Measurements from ENCODE around the gene CIC.

- TF ChIP-seq EHMT2 (IDR thresholded peaks at IDR 0.05) = no peak
- no peak for TF ChIP-seq NFIC (IDR thresholded peaks at IDR 0.05)
- TF ChIP-seq HIVEP1 (CRISPR knock-in tag; IDR thresholded peaks at IDR 0.05) = no peak
- no peak for TF ChIP-seq JUNB (CRISPR knock-in tag; conservative IDR thresholded peaks at IDR 0.05)
- TF ChIP-seq, protein P1, sequence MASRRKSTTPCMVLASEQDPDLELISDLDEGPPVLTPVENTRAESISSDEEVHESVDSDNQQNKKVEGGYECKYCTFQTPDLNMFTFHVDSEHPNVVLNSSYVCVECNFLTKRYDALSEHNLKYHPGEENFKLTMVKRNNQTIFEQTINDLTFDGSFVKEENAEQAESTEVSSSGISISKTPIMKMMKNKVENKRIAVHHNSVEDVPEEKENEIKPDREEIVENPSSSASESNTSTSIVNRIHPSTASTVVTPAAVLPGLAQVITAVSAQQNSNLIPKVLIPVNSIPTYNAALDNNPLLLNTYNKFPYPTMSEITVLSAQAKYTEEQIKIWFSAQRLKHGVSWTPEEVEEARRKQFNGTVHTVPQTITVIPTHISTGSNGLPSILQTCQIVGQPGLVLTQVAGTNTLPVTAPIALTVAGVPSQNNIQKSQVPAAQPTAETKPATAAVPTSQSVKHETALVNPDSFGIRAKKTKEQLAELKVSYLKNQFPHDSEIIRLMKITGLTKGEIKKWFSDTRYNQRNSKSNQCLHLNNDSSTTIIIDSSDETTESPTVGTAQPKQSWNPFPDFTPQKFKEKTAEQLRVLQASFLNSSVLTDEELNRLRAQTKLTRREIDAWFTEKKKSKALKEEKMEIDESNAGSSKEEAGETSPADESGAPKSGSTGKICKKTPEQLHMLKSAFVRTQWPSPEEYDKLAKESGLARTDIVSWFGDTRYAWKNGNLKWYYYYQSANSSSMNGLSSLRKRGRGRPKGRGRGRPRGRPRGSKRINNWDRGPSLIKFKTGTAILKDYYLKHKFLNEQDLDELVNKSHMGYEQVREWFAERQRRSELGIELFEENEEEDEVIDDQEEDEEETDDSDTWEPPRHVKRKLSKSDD (conservative IDR thresholded peaks at IDR 0.05; ENCODE audit: low read length) = no peak
- no peak for TF ChIP-seq MAX (CRISPR knock-in tag; IDR thresholded peaks at IDR 0.05)
- TF ChIP-seq, protein P2, sequence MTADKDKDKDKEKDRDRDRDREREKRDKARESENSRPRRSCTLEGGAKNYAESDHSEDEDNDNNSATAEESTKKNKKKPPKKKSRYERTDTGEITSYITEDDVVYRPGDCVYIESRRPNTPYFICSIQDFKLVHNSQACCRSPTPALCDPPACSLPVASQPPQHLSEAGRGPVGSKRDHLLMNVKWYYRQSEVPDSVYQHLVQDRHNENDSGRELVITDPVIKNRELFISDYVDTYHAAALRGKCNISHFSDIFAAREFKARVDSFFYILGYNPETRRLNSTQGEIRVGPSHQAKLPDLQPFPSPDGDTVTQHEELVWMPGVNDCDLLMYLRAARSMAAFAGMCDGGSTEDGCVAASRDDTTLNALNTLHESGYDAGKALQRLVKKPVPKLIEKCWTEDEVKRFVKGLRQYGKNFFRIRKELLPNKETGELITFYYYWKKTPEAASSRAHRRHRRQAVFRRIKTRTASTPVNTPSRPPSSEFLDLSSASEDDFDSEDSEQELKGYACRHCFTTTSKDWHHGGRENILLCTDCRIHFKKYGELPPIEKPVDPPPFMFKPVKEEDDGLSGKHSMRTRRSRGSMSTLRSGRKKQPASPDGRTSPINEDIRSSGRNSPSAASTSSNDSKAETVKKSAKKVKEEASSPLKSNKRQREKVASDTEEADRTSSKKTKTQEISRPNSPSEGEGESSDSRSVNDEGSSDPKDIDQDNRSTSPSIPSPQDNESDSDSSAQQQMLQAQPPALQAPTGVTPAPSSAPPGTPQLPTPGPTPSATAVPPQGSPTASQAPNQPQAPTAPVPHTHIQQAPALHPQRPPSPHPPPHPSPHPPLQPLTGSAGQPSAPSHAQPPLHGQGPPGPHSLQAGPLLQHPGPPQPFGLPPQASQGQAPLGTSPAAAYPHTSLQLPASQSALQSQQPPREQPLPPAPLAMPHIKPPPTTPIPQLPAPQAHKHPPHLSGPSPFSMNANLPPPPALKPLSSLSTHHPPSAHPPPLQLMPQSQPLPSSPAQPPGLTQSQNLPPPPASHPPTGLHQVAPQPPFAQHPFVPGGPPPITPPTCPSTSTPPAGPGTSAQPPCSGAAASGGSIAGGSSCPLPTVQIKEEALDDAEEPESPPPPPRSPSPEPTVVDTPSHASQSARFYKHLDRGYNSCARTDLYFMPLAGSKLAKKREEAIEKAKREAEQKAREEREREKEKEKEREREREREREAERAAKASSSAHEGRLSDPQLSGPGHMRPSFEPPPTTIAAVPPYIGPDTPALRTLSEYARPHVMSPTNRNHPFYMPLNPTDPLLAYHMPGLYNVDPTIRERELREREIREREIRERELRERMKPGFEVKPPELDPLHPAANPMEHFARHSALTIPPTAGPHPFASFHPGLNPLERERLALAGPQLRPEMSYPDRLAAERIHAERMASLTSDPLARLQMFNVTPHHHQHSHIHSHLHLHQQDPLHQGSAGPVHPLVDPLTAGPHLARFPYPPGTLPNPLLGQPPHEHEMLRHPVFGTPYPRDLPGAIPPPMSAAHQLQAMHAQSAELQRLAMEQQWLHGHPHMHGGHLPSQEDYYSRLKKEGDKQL (CRISPR knock-in tag; IDR thresholded peaks at IDR 0.05; ENCODE audit: borderline replicate concordance) = no peak
Observed at GRCh38 chr19:42278452-42279154, 9.6 kb downstream of the CIC start.
